ENCODE data around the gene TMEM174. TPM values are rescaled to one million over a fixed set of nuclear protein-coding genes. Genes with fewer than 3 reads are reported as not detected.

Gene TMEM174
- total RNA-seq, 2 donors from 2014 or later: not detected

- no peak overlapping the region for H3K4me3 ChIP-seq
- no peak overlapping the region for H3K27ac ChIP-seq
- ATAC-seq (ENCODE audit: insufficient number of reproducible peaks, low FRiP score, low read depth) (no peak), DNase-seq (ENCODE audit: low spot score) (no peak)
- no peaks in the 10 kb centered on the region for H3K4me1 ChIP-seq (ENCODE audit: control insufficient read depth in 1 of 2, low read depth in 2 of 2)
- H3K36me3 ChIP-seq: no peaks in the 10 kb centered on the region
- no peaks in the 10 kb centered on the region for H3K9me3 ChIP-seq
- TF ChIP-seq CTCF (IDR thresholded peaks at IDR 0.05): no peak
- H3K27me3 ChIP-seq (replicated peaks; ENCODE audit: insufficient read depth): no peaks in the 10 kb centered on the region
Observed at GRCh38 chr5:73158313-73158712, 14.7 kb upstream of the TMEM174 start.

- no peaks in the 10 kb centered on the region for H3K27me3 ChIP-seq (replicated peaks; ENCODE audit: insufficient read depth)
- no peak overlapping the region for H3K27ac ChIP-seq
- DNase-seq (ENCODE audit: low spot score): no peak
- no peak for TF ChIP-seq CTCF (IDR thresholded peaks at IDR 0.05)
- H3K4me1 ChIP-seq (ENCODE audit: control insufficient read depth in 1 of 2, low read depth in 2 of 2): no peaks in the 10 kb centered on the region
- no peaks in the 10 kb centered on the region for H3K36me3 ChIP-seq
- no peaks in the 10 kb centered on the region for H3K9me3 ChIP-seq
- H3K4me3 ChIP-seq: no peak overlapping the region
- no peak for ATAC-seq (ENCODE audit: insufficient number of reproducible peaks, low FRiP score, low read depth)
Observed at GRCh38 chr5:73160239-73160671, 12.7 kb upstream of the TMEM174 start.

GRCh38 chr5:73170522-73170921, 2.5 kb upstream of the TMEM174 start:
- no peak for DNase-seq (ENCODE audit: low spot score)
- ATAC-seq (ENCODE audit: insufficient number of reproducible peaks, low FRiP score, low read depth): no peak
- Histone ChIP-seq H3K4me3 (no peak overlapping the region), H3K27ac (no peak overlapping the region), H3K4me1 (ENCODE audit: control insufficient read depth in 1 of 2, low read depth in 2 of 2) (no peaks in the 10 kb centered on the region), H3K9me3 (no peaks in the 10 kb centered on the region), H3K27me3 (replicated peaks; ENCODE audit: insufficient read depth) (no peaks in the 10 kb centered on the region), H3K36me3 (no peaks in the 10 kb centered on the region)
- no peak for TF ChIP-seq CTCF (IDR thresholded peaks at IDR 0.05)

- H3K27me3 ChIP-seq (replicated peaks; ENCODE audit: insufficient read depth): no peaks in the 10 kb centered on the region
- no peak for TF ChIP-seq CTCF (IDR thresholded peaks at IDR 0.05)
- H3K9me3 ChIP-seq: no peaks in the 10 kb centered on the region
- H3K27ac ChIP-seq: no peak overlapping the region
- no peaks in the 10 kb centered on the region for H3K4me1 ChIP-seq (ENCODE audit: control insufficient read depth in 1 of 2, low read depth in 2 of 2)
- DNase-seq (ENCODE audit: low spot score) (no peak), ATAC-seq (ENCODE audit: insufficient number of reproducible peaks, low FRiP score, low read depth) (no peak)
- H3K36me3 ChIP-seq: no peaks in the 10 kb centered on the region
- no peak overlapping the region for H3K4me3 ChIP-seq
Observed at GRCh38 chr5:73171495-73171894, 1.5 kb upstream of the TMEM174 start.

- Histone ChIP-seq H3K36me3 (no peaks in the 10 kb centered on the region), H3K4me1 (ENCODE audit: control insufficient read depth in 1 of 2, low read depth in 2 of 2) (no peaks in the 10 kb centered on the region), H3K4me3 (no peak overlapping the region), H3K27ac (no peak overlapping the region), H3K9me3 (no peaks in the 10 kb centered on the region), H3K27me3 (replicated peaks; ENCODE audit: insufficient read depth) (no peaks in the 10 kb centered on the region)
- no peak for ATAC-seq (ENCODE audit: insufficient number of reproducible peaks, low FRiP score, low read depth)
- TF ChIP-seq CTCF (IDR thresholded peaks at IDR 0.05): no peak
- DNase-seq (ENCODE audit: low spot score): no peak
Observed at GRCh38 chr5:73174100-73174815, 1.3 kb downstream of the TMEM174 start.
